Stimulated activated CD8-positive, alpha-beta memory T cell treated with anti-CD3 and anti-CD28 coated beads, Interleukin-7, amount 100 ng/mL, for 1 hour (primary cell): Measurements from ENCODE around the gene MMP17.
"Not testable (repeated sequence)": the region's sequence is repeated elsewhere in the genome, so short reads cannot be mapped to it uniquely, and the experiment has no call there.

Source experiments
- DNase-seq, 2 donors: peaks; one replicate each; pipeline ENCODE4 v3.0.0-alpha.2; 2020; ENCODE audit warnings: low read depth in 2 of 2

MMP17 gene

DNA sequence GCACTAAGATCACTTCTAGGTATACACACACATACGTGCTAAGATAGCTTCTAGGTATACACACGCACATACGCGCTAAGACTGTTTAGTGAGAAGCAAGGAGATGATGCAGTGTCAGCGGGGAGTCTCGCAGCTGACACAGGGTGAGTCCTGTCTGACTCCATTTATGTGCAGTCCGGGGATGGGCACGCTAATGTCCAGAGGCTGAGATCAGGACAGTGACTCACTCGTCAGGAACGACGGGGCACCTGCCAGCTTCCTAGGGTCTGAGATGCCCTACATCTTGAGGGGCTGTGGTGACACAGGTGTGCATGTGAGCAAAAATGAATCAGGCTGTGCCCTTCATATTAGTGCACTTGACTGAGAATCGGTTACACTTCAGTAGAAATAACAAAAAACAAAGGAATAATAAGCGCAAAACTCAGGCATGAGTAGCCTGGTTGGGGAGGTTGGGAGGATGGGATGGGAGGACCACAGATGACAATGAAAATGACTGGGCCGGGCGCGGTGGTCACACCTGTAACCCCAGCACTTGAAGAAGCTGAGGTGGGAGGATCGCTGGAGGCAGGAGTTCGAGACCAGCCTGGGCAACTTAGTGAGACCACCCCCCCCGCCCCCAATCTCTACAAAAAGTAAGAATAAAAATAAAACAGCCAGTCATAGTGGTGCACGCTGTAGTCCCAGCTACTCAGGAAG lies 37.1 kb downstream of the MMP17 start:
- DNase-seq: no peak

DNA sequence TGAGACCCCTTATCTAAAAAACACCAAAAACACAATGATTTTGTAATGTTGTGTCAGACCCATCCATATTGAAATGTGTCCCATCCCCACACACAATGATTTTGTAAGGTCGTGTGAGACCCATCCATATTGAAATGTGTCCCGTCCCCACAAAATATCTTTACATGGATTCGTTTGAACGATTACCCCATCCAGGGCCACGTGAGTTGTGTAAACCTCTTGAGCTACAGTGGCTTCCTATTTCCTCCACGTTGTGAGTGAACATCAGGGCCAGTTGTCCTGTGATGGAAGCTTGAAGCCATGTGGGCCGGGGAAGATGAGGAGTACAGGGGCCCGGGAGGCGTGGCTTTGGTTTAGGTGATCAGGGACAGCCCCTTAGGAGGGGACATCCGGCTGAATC lies 39.3 kb downstream of the MMP17 start:
- DNase-seq: no peak

DNA sequence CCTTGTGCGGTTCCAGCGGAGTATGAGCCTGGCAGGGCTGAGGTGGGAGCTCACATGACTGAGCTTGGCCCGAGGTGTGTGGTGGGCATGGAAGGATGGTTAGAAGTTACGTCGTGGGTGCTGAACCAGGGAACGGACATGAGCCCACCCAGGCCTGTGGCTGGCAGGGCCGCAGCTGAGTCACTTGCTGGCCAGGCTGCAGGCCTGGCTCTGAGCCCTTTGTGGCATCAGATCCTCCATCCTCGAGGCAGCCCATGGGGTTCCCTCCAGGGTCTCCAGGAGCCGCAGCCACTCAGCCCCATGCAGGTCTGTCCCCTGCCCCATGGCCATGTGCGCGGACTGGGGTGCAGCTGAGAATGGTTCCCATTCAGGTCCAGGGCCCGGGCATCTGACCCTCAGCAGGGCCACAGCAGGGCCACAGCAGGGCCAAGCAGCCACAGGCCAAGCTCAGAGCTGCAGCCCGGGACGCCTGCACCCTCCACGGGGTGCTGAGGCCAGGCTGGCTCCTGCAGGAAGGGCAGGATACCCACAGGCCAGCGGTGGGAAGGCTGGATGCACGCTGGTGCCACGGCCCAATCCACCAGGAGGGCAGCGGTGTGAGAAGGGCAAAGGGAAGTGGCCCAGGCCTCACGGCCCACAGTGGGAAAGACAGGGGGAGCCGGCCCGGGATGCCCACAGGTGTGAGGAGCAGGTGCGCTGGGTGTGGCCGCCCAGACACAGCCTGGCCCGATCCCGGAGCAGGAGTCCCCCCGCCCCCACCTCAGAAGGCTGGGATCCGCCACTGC lies 39.9 kb downstream of the MMP17 start:
- DNase-seq: no peak

DNA sequence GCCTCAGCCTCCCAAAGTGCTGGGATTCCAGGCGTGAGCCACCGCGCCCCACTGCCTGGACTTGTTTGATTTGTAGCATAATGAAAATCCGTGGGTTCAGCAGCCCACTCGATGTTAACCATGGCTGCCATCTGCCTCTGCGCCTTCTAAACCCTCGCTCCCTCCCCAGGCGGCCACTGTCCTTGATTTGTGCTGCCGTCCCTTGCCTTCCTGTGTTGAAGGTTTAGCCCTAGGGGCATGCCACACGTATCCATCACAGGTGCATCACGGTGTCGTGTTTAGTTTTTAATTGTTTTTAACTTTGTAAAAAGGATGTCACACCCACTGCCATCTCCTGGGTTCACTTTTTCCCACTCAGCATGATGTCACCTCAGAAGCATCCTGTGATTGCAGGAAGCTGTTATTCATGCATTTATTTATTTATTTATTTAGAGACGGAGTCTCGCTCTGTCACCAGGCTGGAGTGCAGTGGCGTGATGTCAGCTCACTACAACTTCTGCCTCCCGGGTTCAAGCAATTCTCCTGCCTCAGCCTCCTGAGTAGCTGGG lies 41.8 kb downstream of the MMP17 start:
- DNase-seq: no peak

DNA sequence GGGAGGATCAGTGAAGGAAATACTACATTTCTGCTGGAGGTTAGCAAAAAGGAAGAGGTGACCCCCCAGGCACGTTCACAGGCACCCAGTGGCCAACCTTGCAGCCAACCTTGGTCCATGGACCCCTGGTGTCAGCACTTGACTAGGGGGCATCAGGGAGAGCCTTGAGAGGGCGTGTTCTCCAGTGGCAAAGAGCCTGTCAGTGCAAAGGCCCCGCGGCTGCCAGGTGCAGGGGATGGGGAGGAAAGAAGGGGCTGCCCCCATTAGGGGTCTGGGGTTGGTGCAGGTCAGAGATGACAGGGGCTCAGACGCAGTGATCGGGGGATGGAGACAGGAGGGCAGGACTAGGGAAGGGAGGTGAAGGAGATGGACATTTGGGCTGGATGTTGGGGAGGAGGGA lies 43.5 kb downstream of the MMP17 start:
- no peak for DNase-seq

DNA sequence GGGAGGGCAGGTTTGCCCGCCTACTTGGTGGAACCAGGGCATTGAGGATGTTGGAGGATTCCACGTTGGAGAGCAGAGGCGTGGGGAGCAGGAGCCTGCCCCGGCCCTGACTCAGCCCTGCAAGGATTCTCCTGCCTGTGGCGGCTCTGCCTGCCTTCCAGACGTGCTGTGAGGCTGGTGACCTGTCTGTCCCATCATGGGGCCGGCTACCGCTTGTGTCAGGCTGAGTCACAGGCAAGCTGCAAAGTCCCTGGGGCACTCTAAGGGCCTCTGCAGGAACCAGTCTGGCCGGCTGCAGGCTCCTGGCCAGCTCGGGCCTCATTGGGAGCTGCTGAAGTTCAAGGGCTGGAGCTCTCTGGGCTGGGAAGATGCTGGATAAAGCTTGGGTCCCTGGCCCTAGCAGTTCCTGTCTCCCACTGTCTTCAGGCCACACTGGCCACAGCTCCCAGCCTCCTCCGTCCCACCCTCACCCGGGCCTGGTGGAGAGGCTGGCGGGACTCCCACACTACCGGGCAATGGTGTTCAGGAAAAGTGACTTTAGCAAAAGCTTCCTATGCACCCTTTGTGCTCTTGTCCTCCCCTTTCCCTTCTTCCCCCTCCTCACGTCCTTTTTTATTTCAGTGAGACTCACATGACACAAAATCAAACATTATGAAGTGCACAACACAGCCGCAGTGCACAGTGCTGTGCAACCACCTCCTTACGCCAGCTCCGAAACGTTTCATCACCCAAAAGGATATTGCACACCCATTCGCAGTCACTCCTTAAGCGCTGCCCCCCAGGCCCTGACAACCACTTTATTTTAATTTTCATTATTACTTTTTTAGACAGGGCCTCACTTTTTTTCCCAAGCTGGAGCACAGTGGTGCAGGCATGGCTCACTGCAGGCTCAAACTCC lies 44.2 kb downstream of the MMP17 start:
- DNase-seq: no peak

DNA sequence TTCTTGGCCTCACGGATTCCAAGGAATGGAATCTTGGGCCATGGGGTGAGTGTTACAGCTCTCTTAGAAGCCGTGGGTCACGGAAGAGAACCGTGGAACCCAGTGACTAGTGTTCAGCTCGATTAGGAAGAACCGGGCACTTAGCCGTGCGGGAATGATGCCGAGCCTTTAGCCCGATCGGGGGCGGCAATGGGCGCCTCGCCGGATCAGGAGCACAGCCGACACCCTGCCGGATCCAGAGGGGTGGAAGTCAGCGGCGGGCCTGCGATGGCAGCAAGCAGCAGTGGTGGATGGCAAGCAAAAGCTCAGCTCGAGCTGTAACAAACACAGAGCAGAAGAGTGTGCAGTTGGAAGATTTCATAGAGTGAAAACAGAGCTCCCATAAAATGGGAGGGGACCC lies 45.1 kb downstream of the MMP17 start:
- DNase-seq: no peak

DNA sequence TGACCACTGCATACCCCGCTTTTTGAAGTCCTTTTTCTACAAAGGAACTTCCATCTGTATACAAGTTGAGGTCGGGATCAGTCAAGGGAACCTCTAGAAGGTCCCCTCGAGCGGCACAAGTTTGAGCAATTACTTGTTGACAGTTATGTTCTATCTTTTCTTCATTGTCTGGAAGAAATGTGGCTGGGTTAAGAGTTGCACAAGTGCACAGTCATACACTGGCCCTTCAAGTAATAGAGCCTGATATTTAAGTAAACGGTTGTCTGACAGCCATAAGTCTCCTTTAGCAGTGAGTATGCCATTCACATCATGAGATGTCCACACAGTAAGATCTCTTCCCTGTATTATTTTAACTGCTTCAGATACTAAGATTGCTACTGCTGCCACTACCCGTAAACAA lies 46.8 kb downstream of the MMP17 start:
- not testable (repeated sequence) for DNase-seq

DNA sequence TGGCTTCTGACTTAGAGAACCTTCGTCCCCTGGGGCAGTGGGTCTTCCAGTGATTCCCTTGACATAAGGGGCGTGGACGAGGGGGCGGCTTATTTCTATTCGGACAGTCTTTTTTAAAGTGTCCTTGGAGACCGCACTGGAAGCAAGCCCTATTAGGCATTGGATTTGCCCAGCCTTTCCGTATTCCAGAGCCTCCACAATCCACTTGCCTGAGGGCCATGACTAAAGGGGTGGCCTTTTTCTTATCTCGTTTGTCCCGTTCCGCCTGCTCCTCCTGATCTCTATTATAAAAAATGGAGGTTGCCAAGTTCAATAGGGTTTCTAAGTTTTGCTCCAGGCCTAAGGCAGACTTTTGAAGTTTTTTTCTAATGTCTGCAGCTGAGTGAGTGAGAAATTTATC lies 49.0 kb downstream of the MMP17 start:
- DNase-seq: not testable (repeated sequence)

DNA sequence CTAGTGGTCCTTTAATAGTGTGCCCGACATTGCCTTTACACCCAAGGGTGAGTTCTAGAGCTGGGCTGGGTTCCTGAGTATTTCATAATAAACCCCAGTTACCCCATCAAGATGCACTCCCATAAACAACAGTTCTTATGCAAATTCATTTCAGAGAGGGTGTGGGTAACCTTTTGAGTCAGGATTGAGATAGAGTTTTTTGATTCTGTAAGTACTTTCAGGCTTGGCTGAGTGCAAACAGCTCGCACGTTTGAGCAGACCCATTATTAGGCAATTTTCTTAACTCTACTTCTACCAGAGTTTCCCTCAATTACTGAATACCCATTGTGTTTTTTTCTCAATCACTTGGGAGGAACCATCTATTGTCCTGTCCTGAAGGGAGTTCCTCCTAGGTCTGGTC lies 50.2 kb downstream of the MMP17 start:
- not testable (repeated sequence) for DNase-seq

DNA sequence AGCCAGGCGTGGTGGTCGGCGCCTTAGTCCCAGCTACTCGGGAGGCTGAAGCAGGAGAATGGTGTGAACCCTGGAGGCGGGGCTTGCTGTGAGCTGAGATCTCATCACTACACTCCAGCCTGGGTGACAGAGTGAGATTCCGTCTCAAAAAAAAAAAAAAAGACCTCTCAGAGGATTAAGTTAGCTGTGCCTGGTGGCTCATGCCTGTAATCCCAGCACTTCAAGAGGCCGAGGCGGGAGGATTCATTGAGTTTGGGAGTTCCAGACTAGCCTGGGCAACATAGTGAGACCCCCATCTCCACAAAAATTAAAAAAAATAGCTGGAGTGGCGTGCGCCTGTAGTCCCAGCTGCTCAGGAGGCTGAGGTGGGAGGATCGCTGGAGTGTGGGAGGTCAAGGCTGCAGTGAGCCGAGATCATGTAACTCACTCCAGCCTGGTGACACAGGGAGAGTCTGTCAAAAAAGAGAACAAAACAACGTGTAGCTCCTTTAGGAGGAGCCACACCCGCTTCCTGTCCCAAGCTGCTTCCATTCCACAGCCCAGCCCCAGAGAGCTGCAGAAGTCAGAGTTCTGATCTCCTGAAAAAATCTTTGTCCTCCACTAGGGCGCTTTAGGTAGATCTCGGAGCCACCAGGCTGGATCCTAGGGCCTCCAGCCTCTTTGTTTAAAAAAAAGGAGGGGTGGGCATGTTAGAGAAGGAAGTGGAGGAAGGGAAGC lies 54.8 kb downstream of the MMP17 start:
- no peak for DNase-seq

DNA sequence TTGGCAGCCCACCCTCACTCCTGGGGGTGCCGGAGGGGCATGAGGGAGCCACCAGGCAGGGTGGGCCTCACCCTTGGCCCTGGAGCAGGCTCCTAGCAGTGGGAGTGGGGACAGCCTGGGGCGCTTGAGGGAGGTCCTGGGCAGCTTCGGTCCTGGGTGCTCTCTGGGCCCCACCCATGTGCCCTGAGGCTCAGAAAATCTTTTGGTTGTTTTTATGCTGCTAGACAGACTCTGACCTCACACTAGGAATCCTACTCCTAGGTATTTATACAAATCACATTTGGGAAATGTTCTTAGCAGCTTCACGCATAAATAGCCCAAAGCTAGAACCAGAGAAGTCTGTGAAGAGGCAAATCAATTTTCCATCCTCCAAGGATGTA lies 55.3 kb downstream of the MMP17 start:
- no peak for DNase-seq

DNA sequence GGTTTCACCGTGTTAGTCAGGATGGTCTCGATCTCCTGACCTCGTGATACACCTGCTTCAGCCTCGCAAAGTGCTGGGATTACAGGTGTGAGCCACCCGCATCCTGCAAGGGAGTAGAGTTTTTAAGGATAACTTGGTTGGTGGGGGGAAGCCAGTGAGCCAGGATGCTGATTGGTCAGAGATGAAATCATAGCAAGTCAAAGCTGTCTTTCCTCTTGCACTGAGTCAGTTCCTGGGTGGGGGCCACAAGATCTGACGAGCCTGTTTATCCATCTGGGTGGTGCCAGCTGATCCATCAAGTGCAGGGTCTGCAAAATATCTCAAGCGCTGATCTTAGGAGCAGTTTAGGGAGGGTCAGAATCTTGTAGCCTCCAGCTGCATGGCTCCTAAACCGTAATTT lies 56.9 kb downstream of the MMP17 start:
- not testable (repeated sequence) for DNase-seq

DNA sequence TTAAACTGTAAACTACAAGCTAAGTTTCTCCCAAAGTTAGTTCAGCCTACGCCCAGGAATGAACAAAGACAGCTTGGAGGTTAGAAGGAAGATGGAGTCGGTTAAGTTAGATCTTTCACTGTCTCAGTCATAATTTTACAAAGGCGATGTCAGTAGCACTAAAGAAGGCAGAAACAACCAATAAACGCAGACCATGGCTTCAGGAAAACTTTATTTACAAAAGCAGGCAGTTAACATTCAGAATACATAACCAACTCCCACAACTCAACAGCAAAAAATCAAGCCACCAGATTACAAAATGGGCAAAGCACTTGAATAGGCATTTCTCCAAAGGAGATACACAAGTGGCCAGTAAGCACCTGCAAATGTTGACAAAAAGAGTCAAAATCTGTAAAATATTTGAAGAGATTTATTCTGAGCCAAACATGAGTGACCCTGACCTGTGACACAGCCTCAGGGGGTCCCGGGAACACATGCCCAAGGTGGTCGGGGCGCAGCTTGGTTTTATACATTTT lies 57.4 kb downstream of the MMP17 start:
- DNase-seq: no peak

DNA sequence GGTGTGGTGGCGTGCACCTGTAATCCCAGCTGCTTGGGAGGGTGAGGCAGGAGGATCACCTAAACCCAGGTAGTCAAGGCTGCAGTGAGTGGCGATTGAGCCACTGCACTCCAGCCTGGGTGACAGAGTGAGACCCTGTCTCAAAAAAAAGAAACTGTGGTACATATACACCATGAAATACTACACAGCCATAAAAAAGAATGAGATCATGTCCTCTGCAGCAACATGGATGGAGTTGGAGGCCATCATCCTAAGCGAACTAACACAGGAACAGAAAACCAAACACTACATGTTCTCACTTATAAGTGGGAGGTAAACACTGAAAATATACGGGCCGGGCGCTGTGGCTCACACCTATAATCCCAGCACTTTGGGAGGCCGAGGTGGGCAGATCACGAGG lies 63.5 kb downstream of the MMP17 start:
- not testable (repeated sequence) for DNase-seq

DNA sequence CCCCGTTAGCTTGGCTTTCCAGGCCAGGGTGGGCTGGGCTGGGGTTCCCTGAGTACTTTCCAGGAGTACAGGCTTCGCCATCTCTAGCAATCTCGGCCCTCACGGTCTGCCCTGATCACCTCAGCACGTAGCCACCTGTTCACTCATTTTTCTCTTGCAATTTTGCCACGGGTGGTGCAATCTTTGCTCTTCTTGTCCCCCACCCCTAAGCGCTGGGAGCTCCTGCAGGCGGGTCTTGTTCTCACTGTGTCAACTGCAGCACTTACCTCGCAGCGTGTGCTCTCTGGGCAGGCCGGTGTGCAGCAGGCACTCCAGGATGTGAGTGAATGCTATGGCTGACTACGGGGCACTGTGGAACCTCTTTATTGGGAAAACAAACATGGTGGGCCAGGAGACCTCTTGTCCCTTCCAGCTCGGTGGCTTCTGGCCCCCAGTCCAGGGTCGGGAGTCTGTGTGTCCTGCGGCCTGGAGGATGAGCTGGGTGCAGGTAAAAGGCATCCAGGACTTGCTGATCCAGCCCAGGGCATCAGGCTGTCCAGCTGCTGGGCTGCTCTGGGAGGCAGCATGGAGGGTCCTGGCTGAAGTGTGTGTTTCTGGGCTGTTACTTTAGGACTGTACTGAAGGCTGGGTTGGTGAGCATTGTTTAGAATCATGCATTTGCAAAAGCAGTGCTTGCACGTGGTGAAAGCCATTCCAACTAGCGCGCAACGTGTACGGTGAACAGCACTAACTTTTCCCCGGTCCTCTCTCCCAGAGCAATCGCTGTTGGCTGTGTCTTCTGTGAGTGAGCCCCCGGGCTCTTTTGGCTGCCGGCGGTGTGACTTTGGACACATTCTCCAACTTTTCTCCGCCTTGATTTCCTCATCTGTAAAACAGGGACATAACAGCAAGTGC lies 64.8 kb downstream of the MMP17 start:
- no peak for DNase-seq

DNA sequence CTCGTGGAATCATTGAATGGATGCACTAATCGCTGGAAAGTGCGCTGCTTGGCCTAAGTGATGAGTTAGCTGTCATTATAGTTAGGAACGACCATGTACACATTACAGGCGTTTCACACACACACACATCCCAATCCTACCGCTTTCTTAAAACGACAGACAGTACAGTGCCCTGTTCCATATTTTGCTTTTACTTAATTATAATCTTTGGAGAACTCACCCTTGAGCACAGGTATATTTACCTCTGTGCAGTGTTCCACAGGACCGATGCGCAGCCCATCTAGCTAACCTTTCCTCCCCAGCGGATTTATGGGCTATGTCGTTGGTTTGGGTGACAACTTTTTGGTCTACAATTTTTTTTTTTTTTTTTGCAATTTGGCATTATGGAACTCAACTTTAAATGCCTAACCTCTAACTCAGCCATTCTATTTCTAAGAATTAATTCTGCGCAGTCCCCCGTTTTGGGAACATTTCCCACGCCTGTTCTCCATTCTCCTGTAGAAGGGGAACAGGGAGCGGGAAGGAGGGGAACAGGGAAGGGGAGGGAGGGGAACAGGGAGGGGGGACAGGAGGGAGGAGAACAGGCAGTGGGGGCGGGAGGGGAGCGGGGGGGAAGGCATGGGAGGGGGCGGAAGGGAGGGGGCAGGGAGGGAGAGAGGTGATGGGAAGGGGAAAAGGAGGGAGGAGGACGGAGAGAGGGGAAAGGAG lies 65.6 kb downstream of the MMP17 start:
- no peak for DNase-seq

DNA sequence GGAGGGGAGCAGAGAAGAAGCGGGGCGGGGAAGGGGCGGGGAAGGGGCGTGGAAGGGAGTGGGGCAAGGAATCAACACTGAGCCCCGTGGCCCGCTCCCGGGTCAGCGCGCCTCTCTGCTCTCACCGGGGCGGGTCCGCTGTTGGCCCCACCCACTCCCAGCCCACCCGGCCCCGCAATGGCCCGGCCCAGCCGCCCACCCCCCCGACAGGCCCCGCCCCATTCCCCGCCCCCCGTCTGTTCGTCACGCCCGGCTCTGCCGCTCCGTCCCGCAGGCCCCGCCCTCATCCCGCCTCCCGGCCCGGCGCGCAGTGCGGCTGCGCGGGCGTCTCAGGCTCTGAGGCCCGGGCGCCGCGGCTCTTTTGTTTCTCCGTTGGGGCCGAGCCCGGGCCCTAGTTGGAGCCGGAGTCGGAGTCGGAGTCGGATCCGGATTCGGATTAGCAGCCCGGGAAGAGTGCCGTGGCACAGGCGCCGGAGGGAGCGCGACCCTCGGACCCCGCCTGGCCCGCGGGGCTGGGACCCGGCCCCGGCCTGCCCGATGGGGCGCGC lies 66.2 kb downstream of the MMP17 start, which contains the start of gene ULK1:
Gene ULK1 (plus strand): TSS at position 310 of the 548 bp plus-strand sequence. CDS start 380 bp downstream, outside the sequence.
- peak; percentile 85 for DNase-seq

DNA sequence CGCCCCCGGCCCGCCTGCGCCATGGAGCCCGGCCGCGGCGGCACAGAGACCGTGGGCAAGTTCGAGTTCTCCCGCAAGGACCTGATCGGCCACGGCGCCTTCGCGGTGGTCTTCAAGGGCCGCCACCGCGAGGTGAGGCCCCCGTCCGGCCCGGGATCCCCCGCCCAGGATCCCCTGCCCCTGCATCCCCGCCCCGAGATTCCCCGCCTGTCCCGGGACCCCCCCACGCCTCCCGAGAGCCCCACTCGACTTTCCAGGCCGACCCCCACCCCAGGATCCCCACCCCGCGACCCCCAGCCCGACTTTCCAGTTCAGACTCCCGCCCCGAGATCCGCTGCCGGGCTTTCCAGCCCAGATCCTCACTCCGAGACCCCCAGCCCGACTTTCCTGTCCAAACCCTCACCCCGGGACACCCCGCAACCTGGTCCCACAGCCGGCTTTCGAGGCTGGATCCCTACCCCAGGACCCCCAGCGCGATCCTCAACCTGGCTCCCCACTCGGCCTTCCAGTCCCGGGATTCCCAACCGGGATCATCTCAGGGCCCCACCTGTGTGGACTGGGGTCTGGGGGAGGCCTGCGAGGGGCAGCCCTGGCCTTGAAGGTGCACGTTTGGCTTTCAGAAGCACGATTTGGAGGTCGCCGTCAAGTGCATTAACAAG lies 66.9 kb downstream of the MMP17 start:
- DNase-seq: no peak
